Stimulated activated CD8-positive, alpha-beta memory T cell treated with anti-CD3 and anti-CD28 coated beads, Interleukin-7, amount 100 ng/mL, for 4 hours (primary cell): ENCODE data around the gene FGF22.
"Not testable (repeated sequence)": the region's sequence is repeated elsewhere in the genome, so short reads cannot be mapped to it uniquely, and the experiment has no call there.

ENCODE experiments used
- DNase-seq, 2 donors: peaks; one replicate each; pipeline ENCODE4 v3.0.0-alpha.2; 2020; ENCODE audit warnings: low read depth in 2 of 2

FGF22 gene

DNA sequence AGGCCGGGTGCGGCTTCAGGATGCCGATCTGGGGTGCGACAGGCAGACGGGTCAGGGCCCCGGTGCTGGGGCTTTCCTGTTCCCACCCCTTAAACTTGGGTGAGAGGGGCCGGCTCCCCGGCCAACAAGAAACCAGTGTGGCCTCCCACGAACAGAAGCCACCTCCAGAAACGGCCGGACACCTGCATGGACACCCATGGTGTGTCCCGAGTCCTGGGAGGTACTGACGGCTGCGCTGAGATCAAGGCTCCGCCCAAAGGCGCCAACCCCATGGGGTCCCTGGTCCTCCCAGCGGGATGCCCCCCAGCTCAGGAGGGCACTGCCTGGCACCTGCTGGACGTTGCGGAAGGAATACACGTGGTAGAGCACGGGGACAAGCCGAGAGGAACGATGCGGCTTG, 17.9 kb upstream of the FGF22 start:
- DNase-seq = no peak

DNA sequence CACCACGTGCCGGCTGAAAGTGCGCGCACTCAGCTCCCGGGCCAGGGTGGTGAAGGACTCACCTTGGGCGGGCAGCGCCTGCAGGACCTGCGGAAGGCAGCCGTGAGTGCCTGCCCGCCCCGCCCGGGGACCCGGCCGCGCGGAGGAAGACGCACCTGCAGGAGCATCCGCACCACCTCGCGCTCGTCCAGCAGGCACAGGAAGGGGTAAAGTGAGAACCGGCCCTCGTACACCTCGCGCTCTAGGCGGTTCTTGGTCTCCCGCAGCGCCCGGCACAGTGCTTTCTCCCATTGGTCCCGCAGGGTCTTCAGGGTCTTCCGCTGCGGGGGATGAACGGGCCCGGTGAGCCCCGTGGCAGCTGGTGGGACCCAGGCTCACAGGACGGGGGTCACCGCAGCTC, 17.0 kb upstream of the FGF22 start:
- no peak for DNase-seq

DNA sequence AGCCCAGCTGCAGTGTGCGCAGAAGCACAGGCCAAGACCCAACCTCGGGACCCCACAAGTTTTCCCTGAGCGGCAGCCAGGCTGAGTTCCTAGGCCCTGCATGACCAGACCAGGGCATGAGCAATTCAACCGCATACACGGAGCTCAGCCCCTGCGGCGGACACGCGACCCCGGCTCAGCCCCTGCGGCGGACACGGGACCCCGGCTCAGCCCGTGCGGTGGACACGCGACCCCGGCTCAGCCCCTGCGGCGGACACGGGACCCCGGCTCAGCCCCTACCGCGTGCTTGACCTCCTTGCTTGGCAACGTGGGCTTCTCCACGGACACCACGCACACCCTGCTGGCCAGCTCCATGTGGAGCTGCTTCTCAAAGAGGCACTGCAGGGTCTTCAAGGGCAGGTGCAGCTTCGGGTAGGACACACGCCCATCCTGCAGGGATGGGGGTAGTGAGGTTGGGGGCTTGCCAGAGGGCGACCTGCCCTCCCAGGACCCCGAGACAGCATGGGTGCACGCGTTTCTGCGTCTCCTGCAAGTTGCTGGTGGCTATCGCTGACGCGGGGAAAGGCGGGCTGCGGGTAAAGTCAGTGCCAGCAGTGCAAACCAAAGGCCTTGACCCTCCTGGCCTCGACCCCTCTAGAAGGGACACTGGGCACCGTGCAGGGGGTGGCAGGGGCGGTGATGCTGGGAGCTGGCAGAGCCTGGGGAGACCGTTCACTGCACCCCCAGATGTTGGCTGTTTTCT, 16.3 kb upstream of the FGF22 start:
- no peak for DNase-seq

DNA sequence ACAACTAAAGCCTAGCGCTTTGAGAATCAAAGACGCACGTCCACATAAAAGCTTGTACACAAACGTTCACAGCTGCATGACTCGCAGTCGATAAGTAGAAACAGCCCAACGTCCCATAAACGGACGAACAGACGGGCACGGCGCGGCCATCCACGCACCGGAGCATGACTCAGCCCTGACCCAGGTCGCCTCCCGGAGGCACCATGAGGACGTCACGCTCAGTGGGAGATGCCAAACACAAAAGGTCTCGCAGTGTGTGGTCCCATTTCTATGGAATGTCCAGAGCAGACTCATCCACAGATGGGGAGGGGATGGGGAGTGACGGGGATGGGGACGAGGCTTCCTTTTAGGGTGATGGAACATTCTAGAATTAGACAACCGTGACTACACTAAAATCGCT, 15.7 kb upstream of the FGF22 start:
- DNase-seq = no peak

DNA sequence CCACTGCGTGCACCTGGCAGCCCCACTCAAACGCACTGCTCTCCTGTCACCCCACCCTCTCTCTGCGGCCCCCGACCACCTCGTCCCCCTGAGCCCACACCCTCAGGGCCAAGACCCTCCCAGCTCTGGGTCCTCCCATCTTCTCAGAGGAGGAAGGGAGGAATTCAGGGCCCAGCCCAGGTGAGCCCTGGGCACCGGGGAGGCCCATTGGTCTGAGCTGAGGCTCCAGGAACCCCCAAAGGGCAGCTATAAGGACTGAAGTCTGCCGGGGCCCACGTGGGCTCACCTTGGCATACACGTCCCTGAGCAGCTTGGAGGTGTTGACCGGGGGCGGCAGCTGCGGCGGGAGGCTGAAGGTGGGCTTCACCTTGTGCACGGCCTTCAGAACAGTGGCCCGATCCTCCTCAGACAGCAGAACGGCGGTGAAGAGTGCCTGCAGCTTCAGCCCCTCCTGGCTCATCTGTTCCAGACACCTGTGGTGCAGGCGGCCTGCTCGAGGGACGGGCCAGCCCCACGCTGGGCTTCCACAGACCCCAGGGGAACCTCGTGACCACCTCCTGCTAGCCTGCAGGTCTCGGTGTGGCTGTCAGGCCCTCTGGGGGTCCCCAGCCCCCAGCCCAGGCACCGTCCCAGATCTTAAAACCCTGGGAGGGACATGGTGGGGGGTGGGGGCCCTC, 15.1 kb upstream of the FGF22 start:
- DNase-seq = no peak

DNA sequence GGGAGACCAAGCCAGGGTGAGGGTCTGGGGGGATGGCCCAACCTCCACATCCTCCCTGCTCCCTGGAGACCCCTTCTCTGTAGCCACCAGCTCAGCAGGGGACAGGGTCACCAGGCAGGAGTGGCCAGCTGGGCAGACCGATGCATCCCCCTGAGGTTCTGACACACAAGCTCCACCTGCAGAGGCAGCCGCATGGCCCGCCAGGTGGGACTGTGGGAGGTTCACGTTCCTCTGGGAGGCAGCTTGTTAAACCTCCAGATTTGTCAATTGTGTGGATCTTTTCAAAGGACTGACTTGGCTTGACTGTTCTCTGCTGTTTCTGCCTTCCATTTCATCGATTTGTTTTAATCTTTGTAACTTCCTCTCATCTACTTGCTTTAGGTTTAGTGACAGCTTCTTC, 14.4 kb upstream of the FGF22 start:
- DNase-seq = no peak

DNA sequence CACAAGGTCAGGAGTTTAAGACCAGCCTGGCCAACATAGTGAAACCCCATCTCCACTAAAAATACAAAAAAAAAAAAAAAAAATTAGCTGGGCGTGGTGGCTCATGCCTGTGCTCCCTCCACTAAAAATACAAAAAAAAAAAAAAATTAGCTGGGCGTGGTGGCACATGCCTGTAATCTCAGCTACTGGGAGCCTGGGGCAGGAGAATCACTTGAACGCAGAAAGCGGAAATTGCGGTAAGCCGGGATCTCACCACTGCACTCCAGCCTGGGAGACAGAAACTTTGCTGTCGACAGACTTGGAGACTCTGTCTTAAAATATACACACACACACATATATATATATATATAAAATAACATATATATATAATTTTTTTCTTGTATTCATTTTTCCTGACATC, 13.1 kb upstream of the FGF22 start:
- DNase-seq = not testable (repeated sequence)

DNA sequence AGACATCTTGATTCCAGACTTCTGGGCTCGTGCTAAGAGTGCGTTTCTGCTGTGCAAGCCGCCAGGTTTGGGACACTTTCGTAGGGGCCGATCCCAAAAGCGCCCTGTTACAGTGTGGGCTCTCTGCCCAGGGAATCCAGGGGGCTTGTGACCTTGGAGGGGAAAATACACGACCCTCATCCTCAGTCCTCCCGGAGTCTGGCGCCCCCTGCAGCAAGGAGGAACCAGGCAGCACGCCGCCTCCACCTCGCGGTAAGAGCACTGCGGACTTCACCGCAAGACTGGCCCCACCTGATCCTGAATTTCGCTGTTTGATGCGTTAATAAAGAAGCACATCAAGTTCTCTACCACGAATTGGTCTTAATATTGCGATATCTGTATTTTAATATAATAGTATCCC, 11.5 kb upstream of the FGF22 start:
- DNase-seq = no peak

DNA sequence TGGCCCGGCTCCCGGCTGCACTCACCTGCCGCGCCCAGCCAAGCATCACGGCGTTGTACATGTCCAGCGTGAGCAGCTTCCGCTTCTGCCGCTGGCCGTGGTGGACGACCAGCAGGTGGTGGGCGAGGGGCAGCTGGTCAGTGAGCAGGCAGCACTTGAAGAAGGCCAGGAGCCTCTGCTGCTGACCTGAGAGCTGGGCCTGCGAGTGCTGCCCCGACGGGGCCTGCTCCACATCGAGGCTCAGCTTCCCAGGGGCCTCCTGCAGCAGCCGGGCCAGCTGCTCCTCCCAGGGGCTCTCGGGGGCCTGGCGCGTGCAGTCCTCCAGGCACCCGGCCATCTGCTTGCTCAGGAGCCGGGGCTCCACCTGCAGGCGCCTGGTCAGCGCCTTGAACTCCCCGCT, 10.2 kb upstream of the FGF22 start:
- DNase-seq = not testable (repeated sequence)

DNA sequence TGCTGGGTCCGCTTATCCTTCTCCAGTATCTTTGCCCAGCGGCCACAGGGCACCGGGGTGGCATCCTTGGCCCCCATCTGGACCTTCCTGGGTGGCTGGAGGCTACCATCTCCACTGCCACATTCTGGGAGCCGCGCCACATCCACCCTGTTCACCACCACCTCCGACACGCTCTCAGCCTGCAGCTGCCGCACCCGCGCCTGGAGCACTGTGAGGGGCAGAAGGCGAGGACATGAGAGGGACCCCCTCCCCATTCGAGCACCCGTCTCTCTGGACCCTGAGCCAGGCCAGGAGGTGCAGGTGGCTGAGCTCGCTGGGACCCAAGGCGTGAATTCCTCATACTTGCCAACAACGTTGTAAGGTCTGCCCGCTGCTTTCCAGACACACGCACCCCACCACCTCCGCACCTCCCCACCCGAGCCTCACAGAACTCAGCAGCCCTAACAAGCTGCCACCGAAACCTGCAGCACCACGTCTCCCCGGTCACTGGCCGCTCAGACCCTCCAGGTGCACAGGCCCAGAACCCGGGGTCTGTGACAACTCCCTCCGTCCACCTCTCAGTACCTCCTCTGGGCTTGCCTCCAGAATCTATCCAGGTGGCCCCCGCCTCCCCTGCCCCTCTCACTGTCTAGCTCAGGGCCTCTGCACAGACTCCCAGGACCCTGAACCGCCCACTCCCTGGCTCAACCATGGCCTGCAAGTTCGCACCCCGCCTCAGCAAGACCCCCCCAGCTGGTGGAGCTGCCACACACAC, 9.5 kb upstream of the FGF22 start:
- no peak for DNase-seq

DNA sequence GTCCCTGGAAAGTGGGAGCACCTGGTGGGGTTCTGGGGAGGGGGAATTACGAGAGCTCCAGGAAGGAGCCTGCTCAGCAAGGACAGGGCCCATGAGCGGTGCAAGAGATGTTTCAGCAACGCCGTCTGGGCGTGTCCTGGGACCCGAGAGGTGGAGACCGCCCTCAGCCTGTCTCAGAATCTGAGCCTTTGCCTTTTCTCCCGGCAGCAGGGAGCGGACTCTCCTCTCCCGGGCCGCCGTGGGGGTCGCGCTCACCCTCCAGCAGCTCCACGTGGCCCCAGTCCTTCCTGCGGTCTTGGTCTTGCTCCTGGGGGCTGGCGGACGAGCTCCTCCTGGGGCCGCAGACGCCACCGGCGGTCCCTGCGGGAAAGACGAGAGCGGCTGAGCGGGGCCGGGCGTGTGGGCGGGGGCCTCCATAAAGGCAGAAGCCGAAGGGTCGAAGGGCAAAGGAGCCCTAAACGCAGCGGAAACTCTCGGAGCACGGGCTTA, 7.1 kb upstream of the FGF22 start:
- no peak for DNase-seq

DNA sequence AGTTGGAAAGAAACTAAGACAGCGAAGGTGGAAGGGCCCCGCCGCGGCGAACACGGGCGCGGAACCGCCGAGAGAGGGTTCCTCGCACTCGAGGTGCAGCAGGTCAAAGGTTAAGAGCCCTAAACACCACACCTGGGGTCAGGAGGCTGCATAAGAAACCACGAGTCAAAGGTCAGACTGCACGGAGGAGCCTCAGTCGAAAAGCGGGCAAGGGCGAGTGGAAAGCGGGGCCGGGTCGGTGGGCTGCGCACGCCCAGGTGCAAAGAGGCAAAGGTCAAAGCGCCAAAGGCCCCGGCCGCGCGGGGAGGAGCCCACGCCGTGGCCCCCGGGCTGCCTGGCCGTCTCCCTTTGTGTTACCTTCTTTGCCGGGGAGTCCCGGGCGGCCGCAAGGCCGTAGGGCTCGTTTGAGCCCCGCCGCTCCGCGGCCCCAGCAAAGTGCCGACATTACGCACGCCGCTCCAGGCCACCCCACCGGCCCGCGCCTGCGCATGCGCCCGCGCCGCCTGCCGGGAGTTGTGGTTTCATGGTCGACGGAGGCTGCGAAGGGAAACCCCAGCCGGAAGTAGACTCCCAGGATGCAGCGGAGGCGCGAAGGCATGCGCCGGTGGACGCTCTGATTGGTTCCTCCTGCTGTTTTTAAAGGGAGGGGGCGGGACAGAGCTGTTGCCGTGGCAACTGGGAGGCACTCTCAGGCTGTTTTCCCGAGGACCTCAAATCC, 6.5 kb upstream of the FGF22 start, which contains the start of gene POLRMT:
TSS of gene POLRMT (minus strand) at position 470 of the 718 bp plus-strand sequence. CDS start at position 445, 25 bp downstream.
- DNase-seq = peak; percentile 95

DNA sequence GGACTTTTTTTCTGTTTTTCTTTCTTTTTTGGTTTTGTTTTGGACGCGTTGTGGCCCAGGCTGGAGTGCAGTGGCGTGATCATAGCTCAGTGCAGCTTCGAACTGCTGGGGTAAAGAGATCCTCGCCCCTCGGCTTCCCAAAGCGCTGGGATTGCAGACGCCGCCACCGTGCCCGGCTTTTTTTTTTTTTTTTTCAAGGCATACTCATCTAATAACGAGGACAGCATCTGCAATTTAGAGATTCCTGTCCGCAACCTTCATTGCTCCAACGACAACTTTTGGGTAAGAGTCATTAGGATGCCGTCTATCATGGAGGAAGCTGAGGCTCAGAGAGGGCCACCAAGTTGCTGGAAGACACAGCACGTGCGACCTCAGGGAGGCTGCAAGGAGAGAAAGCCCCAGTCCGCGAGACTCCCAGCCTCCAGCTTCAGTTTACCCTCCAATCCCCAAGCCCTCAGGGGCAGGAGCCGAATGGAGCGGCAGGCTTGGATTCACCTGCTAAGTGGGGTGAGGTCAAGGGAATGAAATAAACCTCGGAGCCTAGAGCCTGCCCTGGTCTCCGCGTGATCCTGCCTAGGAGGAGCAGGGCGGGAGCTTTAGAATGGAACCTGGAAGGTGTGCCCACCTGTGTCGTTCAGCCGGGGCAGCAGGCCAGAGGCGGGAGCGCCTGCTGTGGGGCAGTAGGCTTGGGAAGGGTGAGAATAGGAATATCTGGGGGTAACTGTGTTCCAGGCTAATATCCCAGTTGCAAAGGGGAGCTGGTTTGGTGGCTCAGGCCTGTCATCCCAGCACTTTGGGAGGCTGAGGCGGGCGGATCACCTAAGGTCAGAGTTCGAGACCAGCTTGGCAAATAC, 5.7 kb upstream of the FGF22 start:
- no peak for DNase-seq

DNA sequence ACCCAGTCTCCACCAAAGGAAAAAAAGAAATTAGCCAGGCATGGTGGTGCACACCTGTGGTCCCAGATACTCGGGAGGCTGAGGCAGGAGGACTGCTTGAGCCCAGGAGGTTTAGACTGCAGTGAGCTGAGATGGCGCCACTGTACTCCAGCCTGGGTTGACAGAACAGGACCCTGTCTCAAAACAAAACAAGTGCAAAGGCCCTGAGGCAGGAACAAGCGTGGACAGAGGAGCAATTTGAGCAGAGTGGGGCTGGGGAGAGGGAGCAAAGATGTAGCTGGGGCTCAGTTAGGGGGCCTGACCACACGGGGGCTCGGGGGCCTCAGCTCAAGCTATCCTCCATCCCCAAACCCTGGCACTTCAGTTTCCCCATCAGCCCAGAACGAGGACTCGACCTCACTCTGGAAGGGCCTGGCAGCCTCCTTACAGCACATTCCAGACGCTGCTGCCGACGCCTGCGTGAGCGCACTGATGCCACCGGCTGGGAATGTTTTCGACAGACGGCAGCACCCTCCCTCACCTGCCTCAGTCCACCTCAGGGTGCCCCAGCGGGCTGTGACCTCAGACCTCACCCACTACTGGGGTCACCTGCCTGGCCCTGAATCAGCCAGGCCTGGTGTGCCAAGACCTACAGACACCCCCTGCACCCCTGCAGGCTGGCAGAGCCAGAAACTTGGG, 4.6 kb upstream of the FGF22 start:
- no peak for DNase-seq

DNA sequence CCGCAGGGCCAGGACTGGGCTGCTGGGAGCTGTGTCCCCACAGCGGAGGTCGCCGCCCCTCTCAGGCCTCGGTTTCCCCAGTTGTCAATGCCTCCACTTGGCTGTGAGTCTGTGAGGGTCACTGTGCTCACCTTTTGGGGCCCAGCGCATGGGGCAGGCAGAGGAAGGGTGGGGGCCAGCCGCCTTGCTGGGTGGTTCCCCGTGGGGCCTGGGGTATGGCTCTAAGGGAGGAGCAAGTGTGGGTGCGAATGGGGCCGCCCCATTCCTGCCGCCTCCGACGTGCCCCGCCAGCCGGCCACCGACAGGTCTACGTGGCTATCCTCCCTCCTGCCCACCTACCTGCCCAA, 800 bp upstream of the FGF22 start:
- no peak for DNase-seq

DNA sequence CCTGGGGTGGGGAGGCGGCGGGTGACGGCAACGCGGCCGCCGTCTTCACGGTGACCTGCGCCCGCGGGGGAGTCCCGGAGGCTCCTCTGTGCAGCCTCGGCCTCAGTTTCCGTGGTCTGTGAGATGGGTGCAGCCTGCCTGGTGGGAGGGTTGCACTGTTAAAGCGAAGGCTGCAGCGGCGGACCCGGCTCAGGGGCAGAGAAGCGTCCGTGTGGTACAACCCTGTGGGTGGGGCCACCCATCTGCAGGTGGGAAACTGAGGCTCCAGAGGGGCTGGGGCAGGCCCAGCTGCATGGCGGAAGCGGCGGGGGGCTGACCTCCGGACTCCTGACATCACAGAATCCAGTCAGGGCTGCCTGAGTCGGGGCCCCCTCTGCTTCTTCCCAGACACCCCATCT, 481 bp downstream of the FGF22 start:
- DNase-seq = no peak

DNA sequence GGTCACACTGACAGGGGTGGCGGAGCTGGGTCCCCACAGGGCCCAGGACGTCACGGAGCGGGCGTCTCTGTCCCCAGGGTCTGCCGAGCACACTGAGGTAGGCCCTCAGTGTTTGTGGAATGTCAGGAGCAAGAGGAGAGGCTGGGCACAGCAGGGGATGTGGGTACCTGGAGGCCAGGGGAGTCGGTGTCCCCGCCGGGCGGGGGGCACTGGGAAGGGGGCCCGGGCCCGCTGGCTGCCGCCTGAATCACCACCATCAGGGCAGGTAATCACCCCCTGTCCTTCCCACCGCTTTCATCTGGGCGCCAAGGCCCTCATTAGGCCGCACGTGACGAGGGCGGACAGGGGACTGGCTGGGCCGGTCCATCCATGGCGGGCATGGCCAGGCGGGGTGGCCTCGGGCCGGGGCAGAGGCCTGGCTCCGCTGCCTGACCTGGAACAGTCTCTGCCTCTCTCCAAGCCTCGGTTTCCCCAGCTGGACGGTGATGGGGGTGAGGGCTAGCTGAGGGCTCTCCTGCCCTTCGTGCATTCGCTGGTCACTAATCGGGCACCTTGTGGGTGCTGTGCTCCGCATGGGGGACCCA, 1.0 kb downstream of the FGF22 start:
- DNase-seq = no peak

DNA sequence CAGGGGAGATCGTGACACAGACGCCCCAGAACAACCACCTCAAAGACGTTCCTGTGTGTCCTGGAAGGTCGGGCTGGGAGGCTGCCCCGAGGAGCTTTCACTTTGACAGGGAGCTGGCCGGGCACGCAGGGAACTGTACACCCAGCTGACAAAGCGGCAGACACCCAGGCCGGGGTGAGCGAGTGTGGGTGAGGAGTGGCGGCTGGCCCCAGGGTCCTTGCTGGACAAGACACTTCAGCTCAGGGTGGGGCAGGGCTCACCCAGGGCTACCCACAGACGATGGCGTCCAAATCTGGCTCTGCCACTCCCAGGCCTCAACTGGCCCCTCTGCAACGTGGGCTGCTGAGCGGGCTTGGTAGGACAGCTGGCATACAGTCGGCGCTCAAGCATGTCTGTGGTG, 2.0 kb downstream of the FGF22 start:
- DNase-seq = no peak

DNA sequence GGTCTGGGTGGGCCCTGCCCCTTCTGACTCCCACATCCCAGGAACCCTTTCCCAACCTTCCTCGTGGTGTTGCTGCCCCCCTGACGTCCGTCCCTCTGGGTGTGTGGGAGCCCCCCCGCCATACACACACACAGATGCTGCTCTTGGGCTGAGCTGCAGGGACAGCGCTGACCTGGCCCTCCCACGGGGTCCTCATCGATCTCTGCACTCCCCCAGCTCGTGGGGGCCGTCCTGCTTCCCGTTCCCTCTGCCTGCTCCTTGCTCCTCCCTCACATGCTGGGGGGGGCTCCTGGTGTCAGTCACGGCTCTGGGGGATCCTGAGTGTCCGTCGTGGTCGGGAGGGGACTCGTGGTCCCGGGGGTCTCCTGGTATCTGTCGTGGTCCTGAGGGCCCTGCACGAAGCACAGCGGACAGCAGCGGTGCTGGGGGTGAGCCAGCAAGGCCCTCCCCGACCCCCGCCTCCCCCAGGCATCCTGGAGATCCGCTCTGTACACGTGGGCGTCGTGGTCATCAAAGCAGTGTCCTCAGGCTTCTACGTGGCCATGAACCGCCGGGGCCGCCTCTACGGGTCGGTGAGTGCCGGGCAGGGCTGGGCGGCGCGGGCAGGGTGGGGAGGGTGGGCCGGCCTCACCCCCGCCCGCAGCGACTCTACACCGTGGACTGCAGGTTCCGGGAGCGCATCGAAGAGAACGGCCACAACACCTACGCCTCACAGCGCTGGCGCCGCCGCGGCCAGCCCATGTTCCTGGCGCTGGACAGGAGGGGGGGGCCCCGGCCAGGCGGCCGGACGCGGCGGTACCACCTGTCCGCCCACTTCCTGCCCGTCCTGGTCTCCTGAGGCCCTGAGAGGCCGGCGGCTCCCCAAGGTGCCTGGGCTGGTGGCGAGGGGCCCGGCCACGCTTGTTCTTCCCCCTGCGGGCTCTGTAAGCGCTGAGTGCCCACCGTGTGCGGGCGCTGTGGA, 3.4 kb downstream of the FGF22 start:
- DNase-seq = no peak
